ENCODE results near the gene TPRG1.
"Not testable (repeated sequence)": the region's sequence is repeated elsewhere in the genome, so short reads cannot be mapped to it uniquely, and the experiment has no call there.

The TPRG1 gene

DNA sequence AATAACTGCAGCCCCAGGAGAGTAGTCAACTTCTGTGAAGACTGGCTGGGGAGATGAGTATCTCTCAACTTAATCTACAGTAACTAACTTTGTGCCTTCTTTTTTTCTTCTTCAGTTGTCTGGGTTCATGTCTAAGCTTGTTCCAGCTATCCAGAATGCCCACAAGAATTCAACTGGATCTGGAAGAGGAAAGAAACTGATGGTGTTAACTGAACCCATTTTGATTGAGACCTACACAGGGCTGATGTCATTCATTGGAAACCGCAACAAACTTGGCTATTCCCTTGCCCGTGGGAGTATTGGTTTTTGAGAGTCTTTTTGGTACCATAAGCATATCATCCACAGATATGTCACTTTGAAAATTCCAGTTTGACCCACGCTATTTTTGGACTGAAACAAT is 148.7 kb downstream of the TPRG1 start:
- no peak for DNase-seq

DNA sequence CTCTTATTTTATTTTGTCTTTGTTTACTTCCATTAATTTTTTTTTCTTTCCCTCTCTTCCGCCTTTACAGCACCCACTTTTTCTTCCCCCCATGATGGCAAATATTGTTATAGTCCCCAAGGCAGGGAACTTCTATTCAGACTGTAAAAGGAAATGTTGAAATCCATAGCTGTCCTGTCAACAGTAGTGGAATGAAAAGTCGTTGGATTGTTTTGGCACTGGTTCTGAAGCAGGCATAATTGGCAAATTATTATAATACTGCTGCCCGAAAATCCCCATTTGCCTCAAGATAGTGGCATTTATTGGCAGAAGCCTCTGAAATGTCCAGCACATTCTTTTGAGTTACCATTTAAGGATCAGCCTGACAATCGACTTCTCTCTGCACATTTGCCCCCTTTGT is 150.6 kb downstream of the TPRG1 start:
- DNase-seq, result no peak

DNA sequence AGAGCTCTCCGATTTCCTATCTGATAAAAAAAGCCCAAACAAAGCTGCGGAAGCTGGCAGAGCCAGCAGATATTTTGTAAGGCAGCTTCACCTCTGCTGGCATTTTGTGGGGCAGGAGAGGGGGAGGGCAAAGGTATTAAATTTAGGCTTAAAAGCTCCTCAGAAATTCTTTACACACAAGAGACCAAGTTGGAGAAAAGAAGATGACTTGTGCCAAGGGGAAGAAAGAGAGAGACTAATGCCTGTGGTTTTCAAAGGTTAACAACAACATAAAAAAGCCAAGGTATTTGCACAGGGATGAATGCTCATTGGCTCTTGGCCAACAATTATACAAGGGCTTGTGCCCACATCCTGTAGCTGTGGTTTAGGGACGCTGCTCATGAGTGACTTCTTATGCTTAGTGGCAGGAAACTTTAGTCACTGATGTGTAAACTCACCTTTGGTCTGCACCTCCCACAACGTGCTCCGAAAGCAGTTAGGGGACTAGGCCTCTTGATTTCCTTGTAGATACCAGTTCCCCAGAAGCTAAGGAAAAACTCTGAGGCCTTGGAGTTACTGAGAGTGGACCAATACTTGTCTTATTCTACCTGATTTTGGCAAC is 152.9 kb downstream of the TPRG1 start:
- no peak for DNase-seq

DNA sequence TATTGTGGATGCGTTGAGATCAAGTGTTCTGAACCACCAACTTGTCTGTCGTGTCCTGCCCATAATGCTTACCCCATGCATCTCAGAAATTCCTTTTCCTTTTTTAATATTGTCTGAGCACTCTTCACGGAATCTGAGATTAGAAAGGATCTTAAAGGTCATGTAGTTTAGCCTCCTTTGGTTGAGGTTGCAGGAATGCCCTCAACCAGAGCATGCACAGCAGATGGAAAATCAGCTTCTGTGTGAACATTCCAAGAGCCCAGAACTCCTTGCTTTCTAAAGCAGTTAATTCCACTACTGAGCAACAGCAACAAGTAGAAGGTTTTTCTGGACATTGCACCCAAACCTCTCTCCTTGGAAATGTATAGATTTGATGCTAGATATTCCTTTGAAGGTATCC is 153.7 kb downstream of the TPRG1 start:
- no peak for DNase-seq

DNA sequence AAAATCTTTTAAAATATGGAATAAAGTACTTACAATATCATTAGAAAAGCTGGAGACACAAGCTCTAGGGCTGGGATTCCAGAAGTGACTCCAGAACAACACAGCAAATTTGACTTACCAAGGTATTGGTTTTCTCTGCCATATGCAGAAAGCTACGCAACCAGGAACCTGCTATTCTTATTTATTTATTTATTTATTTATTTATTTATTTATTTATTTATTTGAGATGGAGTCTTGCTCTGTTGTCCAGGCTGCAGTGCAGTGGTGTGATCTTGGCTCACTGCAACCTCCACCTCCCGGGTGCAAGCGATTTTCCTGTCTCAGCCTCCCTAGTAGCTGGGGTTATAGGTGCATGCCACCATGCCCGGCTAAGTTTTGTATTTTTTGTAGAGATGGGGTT is 157.9 kb downstream of the TPRG1 start:
- DNase-seq, result not testable (repeated sequence)

DNA sequence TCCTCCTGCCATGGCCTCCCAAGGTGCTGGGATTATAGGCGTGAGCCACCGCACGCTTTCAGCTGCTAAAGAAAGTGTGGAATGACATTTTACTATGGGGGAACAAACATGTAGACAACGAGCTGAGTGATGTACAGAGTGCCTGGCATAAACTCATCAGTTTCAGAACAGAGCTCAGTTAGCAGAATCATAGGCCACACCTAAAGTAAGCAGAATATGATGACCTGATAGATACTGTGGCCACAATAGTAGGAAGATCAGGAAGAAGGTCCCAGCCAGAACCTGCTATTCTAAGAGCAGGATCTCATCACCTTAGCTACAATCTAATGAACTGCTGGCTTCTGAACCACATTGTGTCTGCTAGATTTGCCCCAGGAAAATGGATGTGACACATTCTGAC is 158.3 kb downstream of the TPRG1 start:
- no peak for DNase-seq

DNA sequence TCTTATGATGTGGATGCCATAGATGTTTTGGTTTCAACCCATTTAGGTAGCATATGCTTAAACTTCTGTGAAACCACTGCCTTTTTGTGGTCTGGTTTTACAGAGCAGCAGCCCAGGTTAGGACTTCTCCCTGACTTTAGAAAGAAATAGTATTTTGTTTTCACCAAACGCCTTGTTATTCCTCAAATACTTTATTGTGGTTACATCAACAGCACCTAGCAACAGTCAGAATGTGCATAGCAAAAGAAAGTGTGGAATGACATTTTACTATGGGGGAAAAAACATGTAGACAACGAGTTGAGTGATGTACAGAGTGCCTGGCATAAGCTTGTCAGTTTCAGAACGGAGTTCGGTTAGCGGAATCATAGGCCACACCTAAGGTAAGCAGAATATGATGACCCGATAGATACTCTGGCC is 159.2 kb downstream of the TPRG1 start:
- DNase-seq, result no peak

DNA sequence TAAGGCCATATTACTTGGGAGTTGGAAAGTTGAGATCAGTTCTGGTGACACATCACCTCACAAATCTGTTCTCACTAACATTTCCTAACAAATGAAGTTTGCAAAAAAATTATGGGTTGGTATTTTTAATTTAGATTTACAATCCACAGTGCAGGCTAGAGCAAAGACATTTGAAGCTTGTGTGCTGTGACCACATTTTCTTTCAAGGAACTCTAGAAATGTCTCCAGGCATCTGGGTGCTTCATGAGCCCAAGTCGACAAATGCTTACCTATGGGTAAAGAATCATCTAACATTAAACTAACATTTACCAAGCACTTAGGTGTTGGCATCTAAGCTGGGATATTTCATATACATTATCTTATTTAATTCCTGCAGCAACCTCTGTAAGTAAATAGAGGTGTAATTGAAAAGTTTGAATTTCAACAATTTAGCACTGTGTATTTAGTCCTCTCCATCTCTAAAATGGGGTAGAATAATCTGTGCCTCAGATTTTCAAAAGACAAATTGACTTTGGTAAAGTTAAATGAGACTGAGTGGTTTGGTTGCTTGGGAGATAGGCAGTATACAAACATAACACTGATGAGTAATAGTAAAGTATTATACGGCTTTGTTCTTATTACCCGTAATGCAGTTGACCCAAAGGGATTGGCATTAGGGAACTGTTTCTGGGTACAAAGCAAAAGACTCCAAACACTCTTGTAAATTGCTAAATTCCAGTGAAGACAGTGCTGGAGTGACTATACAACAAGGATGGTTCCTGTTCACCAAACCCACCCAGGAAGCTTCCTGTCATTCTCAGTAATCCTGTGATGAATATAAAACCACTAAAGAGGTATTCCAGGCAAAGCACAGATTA is 162.5 kb downstream of the TPRG1 start:
- no peak for DNase-seq

DNA sequence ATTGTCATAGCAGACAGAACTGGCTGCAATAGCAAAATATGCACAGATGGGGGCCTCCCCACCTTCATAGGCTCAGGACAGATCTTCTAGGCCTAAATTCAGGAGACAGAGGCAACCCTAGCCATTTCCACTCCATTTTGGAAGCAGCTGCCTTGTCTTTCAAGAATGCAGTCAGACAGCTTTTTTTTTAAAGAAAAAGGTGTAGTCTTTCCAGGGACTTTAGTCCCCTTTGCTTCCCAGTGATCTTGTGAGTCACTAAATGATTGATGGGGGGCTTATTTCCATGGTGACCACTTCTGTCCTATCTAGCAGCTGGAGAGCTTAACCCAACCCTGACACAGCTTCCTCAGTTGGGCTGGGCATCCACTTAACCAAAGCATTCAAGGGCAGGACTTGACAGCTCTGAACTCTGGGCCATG is 165.9 kb downstream of the TPRG1 start:
- no peak for DNase-seq

DNA sequence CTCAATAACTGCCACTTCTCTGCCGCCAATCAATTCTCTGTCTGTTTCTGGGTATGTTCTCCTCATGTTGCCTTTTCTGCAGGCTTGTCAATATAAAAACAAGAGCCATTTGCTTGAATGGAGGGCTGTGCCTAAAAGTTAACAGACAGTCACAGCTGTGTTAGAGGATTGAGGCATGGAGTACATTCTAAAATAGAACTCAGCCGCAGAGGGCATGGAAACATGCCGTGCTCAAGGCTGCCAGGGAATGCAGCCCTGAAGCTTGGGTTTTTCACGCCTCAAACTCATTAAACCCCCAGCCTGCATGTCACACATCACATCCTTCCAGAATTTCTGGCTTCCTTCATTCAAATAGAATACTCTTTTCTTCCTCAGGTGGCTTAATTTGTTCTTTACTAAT is 166.6 kb downstream of the TPRG1 start:
- no peak for DNase-seq

DNA sequence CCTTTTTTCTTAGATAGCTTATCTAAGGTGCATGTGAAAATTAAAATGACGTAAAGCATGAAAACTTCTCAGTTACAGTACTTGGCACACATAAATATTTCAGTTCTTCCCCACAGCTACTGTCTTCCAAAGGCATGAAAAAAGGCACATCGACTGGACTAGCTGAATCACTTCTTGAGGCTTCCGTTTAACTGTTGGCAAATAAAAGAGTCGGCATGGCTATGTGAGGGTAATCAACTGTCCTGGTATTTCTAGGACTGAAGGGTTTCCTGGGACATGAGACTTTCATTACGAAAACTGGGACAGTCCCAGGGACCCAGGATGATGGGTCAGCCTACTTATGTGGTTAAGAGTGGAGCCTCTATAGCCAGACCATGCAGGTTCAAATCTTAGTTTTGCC is 168.2 kb downstream of the TPRG1 start:
- no peak for DNase-seq

DNA sequence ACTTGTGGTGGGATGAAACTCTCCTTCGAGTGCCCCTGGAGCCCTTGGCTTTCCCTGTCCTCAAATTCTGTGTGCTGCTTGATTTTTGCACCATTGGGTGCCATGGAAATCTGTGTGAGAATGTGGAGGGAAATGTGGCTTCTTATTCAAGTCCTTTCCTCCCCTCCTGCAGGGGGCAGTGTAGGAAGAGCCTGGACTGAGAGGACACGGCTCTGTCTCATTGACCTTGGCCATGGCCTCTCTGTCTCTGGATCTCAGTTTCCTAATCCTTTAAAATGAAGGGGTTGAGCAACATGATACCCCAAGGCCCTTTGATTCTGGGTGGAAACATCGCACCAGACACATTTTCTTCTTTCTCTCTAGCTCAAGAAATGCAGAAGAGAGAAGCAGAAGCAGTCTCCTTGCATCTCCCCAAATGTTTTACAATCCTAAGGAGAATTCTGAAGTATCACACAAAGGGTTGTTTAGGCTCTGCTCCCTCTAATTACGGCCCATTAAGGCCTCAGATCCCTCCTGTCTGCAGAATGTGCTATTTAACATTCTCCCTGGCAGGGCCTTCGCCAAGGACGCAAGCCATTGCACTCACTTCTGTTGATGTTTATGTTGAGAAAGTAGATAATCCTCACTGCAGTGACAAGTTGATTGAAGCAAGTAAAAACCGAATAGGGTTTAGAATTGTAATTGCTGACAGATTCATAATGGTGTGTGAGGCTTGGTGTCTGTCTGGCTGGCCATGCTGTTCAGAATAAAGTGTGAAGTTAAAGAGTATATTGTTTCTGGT is 169.1 kb downstream of the TPRG1 start:
- DNase-seq, result no peak

DNA sequence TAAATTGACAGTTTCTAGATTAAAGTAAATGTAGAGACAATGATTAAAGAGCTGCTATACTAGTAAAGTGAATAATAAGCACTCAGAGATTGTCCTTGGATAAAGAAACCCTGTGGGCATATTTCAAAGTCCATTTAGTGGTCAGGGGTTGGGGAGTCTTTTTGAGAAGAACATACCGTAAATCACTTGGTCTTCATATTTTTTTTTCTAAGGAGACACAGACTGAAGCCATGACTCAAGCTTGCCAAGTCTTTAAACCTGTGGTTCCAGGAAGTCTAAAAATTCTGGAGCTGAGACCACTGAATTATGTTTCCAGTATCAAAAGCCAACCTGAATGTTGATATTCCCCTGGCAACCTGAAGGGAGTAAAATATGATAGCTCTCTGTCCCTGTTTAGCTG is 171.0 kb downstream of the TPRG1 start:
- no peak for DNase-seq

DNA sequence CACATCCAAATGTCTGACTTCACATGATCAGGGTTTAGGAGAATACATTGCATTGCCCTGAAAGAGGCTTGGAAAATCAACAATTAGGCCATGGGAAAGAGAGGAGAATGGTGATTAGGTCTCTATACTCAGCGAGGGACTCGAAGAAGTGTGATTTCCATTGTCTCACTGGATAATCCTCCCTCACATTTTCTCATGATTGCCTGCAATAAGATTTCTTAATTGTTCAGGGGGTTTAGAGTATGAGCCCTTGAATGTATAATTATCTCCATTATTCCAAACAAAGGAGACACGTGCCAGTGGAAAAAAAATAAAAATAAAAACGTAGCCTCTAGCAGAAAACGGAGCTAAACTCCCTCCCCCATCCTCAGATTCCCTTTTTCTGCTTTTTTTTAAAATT is 173.2 kb downstream of the TPRG1 start:
- no peak for DNase-seq

DNA sequence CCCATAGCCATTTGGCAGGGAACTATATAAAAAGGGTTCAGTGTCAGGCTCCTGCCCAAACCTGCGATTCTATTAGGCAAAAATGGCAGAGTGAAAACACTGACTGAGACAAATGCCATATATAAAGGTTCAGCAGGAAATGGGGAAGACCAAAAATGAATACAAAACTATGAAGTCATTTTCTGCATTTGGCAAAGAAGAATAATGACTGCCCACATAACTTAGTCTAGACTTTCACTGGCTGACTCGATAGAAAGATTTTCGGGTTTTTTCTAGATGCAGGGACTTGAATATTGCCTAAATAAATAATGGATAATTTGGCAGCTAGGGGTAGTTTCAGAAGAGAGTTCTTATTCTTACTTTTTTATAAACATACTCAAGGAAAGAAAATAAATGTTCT is 178.0 kb downstream of the TPRG1 start:
- DNase-seq, result no peak

DNA sequence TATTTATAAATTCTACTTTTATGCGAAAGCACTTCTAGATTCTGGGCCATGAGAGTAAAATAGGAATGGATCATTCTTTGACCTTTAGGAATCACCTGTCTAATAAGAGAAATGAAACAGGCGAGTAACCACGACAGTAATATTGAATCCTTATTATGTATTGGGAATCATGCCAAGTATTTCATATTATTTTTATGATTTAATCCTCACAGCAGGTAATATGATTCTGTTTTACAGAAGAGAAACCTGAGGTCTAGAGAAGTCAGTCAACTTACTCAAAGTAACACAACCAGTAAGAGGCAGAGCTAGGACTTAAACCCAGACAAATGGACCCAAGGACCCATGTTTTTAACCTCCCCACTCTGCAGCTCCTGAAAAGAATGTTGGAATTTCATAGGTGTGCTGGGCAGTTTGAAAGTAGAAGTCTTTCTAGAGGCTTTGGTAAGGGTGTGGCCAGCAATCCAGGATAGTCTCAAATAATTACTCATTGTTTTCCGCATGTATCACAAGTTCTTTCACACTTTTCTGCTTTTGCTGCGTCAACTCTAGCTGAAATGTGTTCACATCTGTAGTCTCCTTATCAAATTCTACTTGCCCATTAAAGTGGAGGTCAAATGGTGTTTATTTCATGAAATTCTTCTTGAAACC is 181.7 kb downstream of the TPRG1 start:
- DNase-seq, result no peak

DNA sequence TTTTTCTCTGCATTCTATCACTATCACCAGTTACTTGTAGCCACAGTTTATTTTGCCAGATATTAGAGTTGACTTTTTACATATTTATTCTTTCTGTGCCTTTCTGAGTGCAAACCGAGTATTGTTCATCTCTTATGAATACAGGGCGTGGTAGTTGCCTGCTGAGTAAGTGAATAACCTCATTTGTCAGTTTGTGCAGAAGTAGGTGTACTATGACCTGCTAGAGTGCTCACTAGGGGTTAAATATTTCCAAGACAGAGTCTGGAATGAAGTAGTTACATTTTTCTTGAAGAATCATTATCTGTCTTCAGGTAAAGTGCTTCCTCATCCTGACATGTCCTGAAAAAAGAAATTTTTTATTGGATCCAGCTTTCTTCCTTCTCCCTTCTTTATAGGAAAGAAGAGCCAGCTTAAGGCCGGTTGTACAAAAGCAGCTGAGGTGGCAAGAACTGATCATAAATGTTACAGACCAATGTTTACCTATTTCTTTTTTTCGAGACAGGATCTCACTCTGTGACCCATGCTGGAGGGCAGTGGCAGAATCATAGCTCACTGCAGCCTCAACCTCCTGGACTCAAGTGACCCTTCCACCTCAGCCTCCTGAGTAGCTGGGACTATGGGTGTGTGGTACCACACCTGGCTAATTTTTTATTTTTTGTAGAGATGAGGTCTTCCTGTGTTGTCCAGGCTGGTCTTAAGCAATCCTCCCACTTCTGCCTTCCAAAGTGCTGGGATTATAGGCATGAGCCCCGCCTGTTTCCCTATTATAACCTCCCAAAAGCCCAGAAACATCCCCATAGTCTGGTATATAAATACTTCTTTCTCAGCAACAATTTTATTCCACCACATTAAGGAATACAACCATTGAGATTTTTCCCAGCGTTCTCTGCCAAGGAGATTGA is 182.5 kb downstream of the TPRG1 start:
- no peak for DNase-seq

DNA sequence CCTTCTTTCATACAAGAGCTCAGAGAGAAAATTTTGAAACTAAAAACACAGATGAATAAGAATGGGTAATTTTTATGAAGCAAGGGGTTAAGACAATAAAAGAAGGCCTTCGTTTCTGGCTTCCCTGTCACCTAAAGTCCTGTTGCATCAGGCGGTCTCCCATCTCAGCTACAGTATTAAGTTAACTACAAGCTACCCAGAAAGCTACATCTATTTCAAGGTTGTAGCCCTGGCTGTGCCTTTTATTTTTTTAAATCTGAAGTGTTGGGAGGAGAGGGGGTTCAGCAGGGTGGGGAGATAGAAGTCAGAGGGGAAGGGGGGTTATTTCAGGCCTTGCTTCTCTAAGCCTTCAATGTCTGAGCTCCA is 183.3 kb downstream of the TPRG1 start:
- no peak for DNase-seq

DNA sequence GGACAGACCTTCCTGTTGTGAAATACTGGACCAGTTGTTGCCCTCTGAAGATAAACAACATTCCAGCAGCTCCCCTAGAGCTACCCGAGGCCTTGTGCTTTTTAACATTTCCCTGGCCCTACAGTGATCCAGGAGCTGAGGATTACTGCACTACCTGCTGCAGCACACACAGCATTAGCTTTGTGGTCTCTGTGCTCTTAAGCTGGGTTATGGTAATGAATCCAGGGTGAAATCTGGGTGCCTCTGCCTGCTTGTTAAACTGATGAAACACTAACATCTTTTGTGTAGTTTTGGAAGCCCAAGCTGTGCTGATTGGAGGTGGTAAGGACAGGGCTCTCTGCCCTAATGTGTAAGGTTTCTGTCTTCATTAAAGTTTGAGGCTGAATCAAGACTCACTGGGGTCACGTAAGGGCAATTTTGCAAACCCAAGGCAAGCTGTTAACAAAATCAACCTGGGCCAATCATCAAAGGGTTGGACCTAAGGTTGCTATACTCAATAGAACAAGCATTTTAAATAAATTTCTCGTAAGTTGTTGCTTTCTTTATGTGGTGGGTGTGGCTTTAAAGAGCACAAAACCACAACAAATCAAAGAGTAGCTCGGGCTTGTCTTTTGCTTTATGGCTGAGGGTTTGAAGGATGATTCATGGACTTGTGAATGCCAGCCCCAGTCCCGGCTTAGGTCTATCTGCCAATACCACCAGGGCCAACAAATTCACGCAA is 183.9 kb downstream of the TPRG1 start:
- no peak for DNase-seq

DNA sequence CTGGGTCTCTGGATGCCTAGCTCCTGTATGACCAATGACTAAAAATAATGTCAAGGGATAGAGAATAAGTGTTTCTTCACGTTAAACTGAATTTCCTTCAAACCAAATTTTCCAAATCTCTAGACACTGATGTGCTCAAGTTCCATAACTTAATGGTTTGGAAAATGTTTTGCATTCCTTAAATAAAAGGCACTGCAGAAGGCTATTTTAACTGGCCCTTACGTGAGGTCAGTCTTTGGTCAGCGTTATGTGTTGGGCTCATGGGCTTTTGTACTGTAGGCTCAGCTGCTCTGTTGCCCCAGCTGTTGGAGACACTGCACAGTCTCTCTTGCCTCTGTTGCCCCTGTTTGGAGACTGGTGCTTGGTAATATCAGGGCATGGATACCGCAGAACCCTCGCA is 188.5 kb downstream of the TPRG1 start:
- DNase-seq, result no peak

DNA sequence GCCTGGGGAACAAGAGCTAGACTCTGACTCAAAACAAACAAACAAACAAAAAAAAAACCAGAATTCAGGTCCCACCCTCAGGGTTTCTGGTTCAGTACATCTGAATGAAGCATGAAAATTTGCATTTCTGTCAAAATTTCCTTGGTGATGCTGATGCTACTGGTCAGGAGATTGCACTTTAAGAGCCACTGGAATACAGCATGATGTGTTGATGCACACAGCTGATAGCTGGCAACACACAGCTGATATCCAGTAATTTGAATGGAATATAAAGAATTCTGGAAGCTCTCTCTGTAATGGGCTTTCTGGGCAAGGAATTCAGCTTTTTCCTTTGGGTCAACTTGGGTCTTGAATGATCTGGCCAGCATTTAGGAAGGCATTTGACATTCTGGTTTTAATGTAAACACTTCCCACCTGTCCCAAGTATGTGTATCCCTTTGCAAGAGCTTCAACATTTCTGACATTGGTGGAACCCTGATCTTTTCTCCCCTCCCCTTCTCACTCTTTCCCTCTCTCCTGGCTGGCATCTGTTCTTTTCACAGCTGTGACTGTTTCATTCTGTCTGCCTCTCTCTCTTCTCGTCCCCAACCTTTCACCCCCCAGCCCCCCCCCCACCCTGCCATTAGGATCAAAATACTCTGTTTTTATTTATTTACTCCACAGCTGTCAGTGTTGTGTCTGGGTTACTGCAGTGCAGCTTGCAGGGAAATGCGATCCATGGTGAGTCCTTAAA is 189.5 kb downstream of the TPRG1 start:
- no peak for DNase-seq
